ENCODE measurements around the gene FNIP2. TPM values are rescaled to one million over a fixed set of nuclear protein-coding genes. Genes with fewer than 3 reads are reported as not detected.
"Not testable (repeated sequence)": the region's sequence is repeated elsewhere in the genome, so short reads cannot be mapped to it uniquely, and the experiment has no call there.

FNIP2 gene
- total RNA-seq, 1 experiment from 2014 or later: 17.6 TPM

- DNase-seq (ENCODE audit: low read depth): not testable (repeated sequence)
Measured at GRCh38 chr4:158952221-158952774, 183.5 kb downstream of the FNIP2 start.

- not testable (repeated sequence) for DNase-seq (ENCODE audit: low read depth)
Measured at GRCh38 chr4:158956345-158956744, 187.5 kb downstream of the FNIP2 start.

- DNase-seq (ENCODE audit: low read depth): not testable (repeated sequence)
Measured at GRCh38 chr4:158956918-158957317, 188.1 kb downstream of the FNIP2 start.

Other genes with a start within 250 kb of the FNIP2 start
- gene RXFP1, start 247.1 kb upstream of the FNIP2 start, total RNA-seq (2014; rRNA removed): 0.23 and 0.32 TPM in 2 replicates
- 33.8 and 42.6 TPM in 2 replicates for gene C4orf46, start 97.1 kb upstream of the FNIP2 start, total RNA-seq (2014; rRNA removed)
- 11.0 and 16.2 TPM in 2 replicates for gene ETFDH, start 96.7 kb upstream of the FNIP2 start, total RNA-seq (2014; rRNA removed)
- gene PPID, start 45.6 kb upstream of the FNIP2 start, total RNA-seq (2014; rRNA removed): 31.5 and 35.5 TPM in 2 replicates